Lower lobe of right lung (tissue), 2 donors: ENCODE measurements around the gene AKR1E2. TPM values are rescaled to one million over a fixed set of nuclear protein-coding genes. Genes with fewer than 3 reads are reported as not detected.

ENCODE experiments used
- ATAC-seq, 2 donors: fragments of 200-7000 bp; cut with Tn5 transposase; one replicate each; pipeline ENCODE4 v1.9.1; 2020 to 2022; ENCODE audit warnings: mild to moderate bottlenecking in 2 of 2, moderate library complexity in 2 of 2
- DNase-seq: peaks from one replicate; pipeline ENCODE4 v3.0.0-alpha.2; 2020
- H3K27ac ChIP-seq: fragments of 200-600 bp; one replicate; pipeline ENCODE4 v1.8.0; 2022
- H3K27me3 ChIP-seq: fragments of 200-600 bp; one replicate; pipeline ENCODE4 v1.8.0; 2022; ENCODE audit warnings: low read depth
- H3K36me3 ChIP-seq: fragments of 200-600 bp; one replicate; pipeline ENCODE4 v1.8.0; 2022; ENCODE audit warnings: mild to moderate bottlenecking
- H3K4me1 ChIP-seq: fragments of 200-600 bp; one replicate; pipeline ENCODE4 v1.8.0; 2022
- H3K4me3 ChIP-seq: fragments of 200-600 bp; one replicate; pipeline ENCODE4 v1.8.0; 2022; ENCODE audit warnings: mild to moderate bottlenecking
- H3K9me3 ChIP-seq: fragments of 200-600 bp; one replicate; pipeline ENCODE4 v1.8.0; 2022
- CTCF ChIP-seq: fragments of 200-600 bp; IDR thresholded peaks from one replicate; pipeline ENCODE4 v1.8.0; 2022; ENCODE audit warnings: antibody characterized with exemption, mild to moderate bottlenecking
- intact Hi-C: fragments of 100-400 bp; cut with DNase I; formaldehyde crosslinking; loops from one replicate; pipeline ENCODE4 v1.11.0; 2022
- total RNA-seq: library from RNA; stranded (reverse); fragmentation: NEBNext Ultra II Directional; extraction: Animal tissue kit (Norgen Biotek cat#: 25700); gene quantifications from one replicate; pipeline ENCODE4 v1.2.1, GENCODE V29; 2021
- donor health status: DM: no; HTN: yes; CAD: no; lungs with severe emphysema.

AKR1E2 gene
- total RNA-seq, 1 donor from 2014 or later = 11.3 TPM

DNA sequence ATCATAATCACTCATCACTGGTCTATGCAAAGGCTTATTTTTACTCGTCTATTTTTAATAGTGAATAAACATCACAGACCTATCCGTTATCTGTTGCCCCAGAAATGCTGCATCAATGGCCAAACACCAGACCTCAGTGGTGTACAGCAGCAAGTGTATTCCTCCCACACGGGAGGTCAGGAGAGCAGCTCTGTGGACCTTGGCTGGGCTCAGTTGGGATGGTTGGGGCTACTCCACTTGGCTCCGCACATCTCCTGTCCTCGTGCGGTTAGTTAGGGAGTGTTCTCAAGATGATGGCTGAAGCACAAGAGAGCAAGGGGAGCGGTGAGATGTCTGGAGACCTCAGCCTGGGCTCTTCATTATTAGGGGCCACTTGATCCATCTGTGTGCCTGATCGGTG, 2.0 kb downstream of the AKR1E2 start:
- Histone ChIP-seq H3K27ac (no peak overlapping the region), H3K4me3 (no peak overlapping the region), H3K9me3 (no peaks in the 10 kb centered on the region), H3K4me1 (peaks cover 8% of the 10 kb centered on the region), H3K27me3 (no peaks in the 10 kb centered on the region), H3K36me3 (peaks cover 8% of the 10 kb centered on the region)
- intact Hi-C loops = no loop called here
- no peak for TF ChIP-seq CTCF
- ATAC-seq (no peak), DNase-seq (no peak)

GRCh38 chr10:4830551-4830950, 4.5 kb downstream of the AKR1E2 start:
- intact Hi-C loops = no loop called here
- no peaks in the 10 kb centered on the region for H3K27me3 ChIP-seq
- H3K36me3 ChIP-seq = peaks cover 20% of the 10 kb centered on the region
- DNase-seq = no peak
- no peak overlapping the region for H3K4me3 ChIP-seq
- H3K4me1 ChIP-seq = peaks cover 7% of the 10 kb centered on the region
- TF ChIP-seq CTCF = no peak
- no peaks in the 10 kb centered on the region for H3K9me3 ChIP-seq
- ATAC-seq = no peak
- no peak overlapping the region for H3K27ac ChIP-seq

GRCh38 chr10:4831091-4831490, 5.1 kb downstream of the AKR1E2 start:
- no peak overlapping the region for H3K27ac ChIP-seq
- TF ChIP-seq CTCF = no peak

DNA sequence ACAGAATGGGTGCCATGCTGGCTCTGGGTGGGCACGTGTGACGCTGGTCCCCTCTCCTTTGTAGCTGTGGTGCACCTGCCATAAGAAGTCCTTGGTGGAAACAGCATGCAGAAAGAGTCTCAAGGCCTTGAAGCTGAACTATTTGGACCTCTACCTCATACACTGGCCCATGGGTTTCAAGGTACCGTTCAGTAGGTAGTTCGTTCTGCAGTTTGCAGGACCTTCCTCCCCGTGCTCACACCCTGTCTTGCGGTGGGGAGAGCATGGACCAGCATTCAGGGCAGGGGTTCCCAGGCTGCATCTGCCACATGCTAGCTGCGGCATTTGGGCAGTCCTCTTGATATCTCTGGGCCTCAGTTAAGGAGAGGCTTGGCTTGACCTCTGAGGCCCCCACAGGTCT, 7.3 kb downstream of the AKR1E2 start:
- intact Hi-C loops = no loop called here
- H3K36me3 ChIP-seq = peaks cover 41% of the 10 kb centered on the region
- ATAC-seq = no peak
- TF ChIP-seq CTCF = no peak
- DNase-seq = no peak
- no peak overlapping the region for H3K27ac ChIP-seq
- no peaks in the 10 kb centered on the region for H3K4me1 ChIP-seq
- no peaks in the 10 kb centered on the region for H3K27me3 ChIP-seq
- H3K4me3 ChIP-seq = no peak overlapping the region
- H3K9me3 ChIP-seq = no peaks in the 10 kb centered on the region

More at GRCh38 chr10:4831091-4831490, 5.1 kb downstream of the AKR1E2 start:
- no peaks in the 10 kb centered on the region for H3K27me3 ChIP-seq
- no peaks in the 10 kb centered on the region for H3K9me3 ChIP-seq
- intact Hi-C loops = no loop called here
- peaks cover 24% of the 10 kb centered on the region for H3K36me3 ChIP-seq
- peaks cover 5% of the 10 kb centered on the region for H3K4me1 ChIP-seq
- ATAC-seq = no peak
- no peak overlapping the region for H3K4me3 ChIP-seq
- no peak for DNase-seq

DNA sequence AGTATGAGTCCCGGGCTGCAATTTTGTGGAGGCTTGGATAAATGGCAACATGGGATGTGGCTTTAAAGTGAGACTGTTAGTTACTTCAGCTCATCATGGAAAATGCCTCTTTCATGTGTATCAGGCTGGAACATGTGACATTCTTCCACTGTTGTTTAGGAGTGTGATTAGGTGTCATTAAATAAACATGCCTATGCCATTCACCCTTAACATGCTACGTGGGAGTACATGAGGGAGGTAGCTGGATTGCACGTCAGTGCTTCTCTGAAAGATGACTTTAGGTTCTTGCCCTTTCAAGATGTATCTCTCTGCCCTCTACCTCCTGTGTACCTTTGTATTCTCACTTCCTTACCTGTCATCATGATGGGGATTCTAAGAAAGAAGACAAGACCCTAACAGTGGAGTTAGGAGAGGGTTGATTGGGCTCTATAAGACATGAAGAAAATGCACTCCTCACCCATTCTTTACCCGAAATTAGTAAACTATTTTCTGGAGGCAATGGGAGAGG, 8.9 kb downstream of the AKR1E2 start:
- Histone ChIP-seq H3K27ac (no peak overlapping the region), H3K36me3 (peaks cover 41% of the 10 kb centered on the region)
- intact Hi-C loops = no loop called here

More for the DNA sequence above, 8.9 kb downstream of the AKR1E2 start:
- Histone ChIP-seq H3K4me1 (no peaks in the 10 kb centered on the region), H3K9me3 (no peaks in the 10 kb centered on the region), H3K27me3 (no peaks in the 10 kb centered on the region), H3K4me3 (no peak overlapping the region)
- no peak for DNase-seq
- TF ChIP-seq CTCF = no peak
- ATAC-seq = no peak
